GM10266 (cell line): ENCODE data around the gene BIRC6.

Experiments used
- DNase-seq: peaks from one replicate; pipeline ENCODE4 v3.0.0; 2012; ENCODE audit errors: extremely low spot score
- TF ChIP-seq, protein P1 (sequence below): IDR thresholded peaks from 2 replicates; pipeline ENCODE4 v1.5.1; 2012; ENCODE audit warnings: mild to moderate bottlenecking, low read depth; ENCODE audit not compliant: control insufficient read depth, insufficient read depth; ENCODE audit errors: missing control alignments

BIRC6 gene

DNA sequence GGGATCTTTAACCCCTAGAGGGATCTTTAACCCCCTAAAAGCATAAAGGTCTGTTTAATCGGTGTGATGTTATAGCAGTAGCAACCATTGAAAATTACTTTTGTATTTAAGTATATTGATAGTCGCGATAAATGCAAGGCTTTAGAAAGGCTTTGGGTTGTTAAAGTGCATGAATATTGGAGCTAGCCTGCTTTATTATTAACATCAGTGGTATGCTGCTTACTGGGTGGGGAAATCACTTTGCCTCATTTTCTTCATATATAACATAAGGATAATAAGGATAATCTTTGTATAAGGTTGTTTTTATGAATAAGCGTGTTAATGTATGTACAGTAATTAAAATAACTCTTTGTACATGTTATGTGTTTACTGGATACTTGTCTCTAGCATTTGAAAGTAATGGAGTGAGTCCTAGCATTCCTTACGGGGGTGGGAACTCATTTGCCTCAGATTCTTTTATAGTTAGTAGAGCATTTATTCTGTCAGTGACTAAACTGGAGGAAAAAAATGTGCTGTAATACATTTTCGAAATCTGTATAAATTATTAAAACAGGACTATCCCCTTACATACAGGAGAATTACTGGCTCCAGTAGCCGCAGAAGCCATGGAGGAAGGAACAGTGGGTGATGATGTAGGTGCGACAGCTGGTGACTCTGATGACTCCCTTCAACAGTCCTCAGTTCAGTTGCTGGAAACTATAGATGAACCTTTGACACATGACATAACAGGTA is 122.2 kb downstream of the BIRC6 start:
- no peak for DNase-seq
- TF ChIP-seq, protein P1, sequence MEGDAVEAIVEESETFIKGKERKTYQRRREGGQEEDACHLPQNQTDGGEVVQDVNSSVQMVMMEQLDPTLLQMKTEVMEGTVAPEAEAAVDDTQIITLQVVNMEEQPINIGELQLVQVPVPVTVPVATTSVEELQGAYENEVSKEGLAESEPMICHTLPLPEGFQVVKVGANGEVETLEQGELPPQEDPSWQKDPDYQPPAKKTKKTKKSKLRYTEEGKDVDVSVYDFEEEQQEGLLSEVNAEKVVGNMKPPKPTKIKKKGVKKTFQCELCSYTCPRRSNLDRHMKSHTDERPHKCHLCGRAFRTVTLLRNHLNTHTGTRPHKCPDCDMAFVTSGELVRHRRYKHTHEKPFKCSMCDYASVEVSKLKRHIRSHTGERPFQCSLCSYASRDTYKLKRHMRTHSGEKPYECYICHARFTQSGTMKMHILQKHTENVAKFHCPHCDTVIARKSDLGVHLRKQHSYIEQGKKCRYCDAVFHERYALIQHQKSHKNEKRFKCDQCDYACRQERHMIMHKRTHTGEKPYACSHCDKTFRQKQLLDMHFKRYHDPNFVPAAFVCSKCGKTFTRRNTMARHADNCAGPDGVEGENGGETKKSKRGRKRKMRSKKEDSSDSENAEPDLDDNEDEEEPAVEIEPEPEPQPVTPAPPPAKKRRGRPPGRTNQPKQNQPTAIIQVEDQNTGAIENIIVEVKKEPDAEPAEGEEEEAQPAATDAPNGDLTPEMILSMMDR: no peak

- DNase-seq: no peak
- TF ChIP-seq, protein P1: no peak
Measured at GRCh38 chr2:32479993-32480392, 123.2 kb downstream of the BIRC6 start.

GRCh38 chr2:32482471-32482870 is 125.6 kb downstream of the BIRC6 start:
- TF ChIP-seq, protein P1: no peak
- no peak for DNase-seq

GRCh38 chr2:32484937-32485336 is 128.1 kb downstream of the BIRC6 start:
- no peak for DNase-seq
- TF ChIP-seq, protein P1: no peak

GRCh38 chr2:32485399-32485798 is 128.6 kb downstream of the BIRC6 start:
- DNase-seq: no peak
- TF ChIP-seq, protein P1: no peak

GRCh38 chr2:32489061-32489460 is 132.2 kb downstream of the BIRC6 start:
- TF ChIP-seq, protein P1: no peak
- DNase-seq: no peak

DNA sequence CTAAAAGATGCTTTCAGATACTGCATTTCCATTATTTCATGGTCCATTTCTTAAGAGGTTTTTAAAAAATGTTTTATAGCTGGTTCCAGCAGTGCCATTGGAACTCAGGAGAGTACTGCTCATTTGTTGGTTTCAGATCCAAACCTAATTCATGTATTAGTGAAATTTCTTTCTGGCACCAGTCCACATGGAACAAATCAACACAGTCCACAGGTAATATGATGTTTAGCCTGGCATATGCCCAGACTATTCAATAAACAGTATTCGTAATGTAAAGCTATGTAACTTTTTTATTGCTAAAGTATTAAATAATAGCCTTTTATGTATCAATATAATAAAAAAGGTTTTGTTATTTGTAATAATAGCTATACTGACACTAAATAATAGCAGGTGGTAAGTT is 134.5 kb downstream of the BIRC6 start:
- TF ChIP-seq, protein P1: no peak
- no peak for DNase-seq
